ENCODE data around the gene PCDHA1.
"Not testable (repeated sequence)": the region's sequence is repeated elsewhere in the genome, so short reads cannot be mapped to it uniquely, and the experiment has no call there.

PCDHA1 gene

DNA sequence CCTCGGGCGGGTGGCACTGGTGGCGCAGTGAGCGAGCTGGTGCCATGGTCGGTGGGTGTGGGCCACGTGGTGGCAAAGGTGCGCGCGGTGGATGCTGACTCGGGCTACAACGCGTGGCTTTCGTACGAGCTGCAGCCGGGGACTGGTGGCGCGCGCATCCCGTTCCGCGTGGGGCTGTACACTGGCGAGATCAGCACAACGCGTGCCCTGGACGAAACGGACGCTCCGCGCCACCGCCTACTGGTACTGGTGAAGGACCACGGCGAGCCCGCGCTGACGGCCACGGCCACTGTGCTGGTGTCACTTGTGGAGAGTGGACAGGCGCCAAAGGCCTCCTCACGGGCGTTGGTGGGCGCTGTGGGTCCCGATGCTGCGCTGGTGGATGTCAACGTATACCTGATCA is 22.9 kb downstream of the PCDHA1 start:
- no peak for DNase-seq

- DNase-seq: no peak
Measured at GRCh38 chr5:140821375-140822280, 35.7 kb downstream of the PCDHA1 start, which contains the start of gene PCDHA5. TSS of gene PCDHA5 (plus strand) at chr5:140821613.

DNA sequence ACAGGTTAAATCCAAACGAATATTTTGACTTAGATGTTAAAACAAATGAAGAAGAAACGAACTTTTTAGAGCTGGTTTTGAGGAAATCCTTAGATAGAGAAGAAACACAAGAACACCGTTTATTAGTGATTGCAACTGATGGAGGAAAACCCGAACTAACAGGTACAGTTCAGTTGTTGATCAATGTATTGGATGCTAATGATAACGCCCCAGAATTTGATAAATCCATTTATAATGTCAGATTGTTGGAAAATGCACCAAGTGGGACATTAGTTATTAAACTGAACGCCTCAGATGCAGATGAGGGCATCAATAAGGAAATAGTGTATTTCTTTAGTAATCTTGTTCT is 36.3 kb downstream of the PCDHA1 start:
- DNase-seq: no peak

DNA sequence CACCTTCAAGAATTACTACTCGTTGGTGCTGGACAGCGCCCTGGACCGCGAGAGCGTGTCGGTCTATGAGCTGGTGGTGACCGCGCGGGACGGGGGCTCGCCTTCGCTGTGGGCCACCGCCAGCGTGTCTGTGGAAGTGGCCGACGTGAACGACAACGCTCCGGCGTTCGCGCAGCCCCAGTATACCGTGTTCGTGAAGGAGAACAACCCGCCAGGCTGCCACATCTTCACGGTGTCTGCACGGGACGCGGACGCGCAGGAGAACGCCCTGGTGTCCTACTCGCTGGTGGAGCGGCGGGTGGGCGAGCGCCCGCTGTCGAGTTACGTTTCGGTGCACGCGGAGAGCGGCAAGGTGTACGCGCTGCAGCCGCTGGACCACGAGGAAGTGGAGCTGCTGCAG is 37.0 kb downstream of the PCDHA1 start:
- not testable (repeated sequence) for DNase-seq

- DNase-seq: no peak
Measured at GRCh38 chr5:140823475-140823874, 37.5 kb downstream of the PCDHA1 start.

DNA sequence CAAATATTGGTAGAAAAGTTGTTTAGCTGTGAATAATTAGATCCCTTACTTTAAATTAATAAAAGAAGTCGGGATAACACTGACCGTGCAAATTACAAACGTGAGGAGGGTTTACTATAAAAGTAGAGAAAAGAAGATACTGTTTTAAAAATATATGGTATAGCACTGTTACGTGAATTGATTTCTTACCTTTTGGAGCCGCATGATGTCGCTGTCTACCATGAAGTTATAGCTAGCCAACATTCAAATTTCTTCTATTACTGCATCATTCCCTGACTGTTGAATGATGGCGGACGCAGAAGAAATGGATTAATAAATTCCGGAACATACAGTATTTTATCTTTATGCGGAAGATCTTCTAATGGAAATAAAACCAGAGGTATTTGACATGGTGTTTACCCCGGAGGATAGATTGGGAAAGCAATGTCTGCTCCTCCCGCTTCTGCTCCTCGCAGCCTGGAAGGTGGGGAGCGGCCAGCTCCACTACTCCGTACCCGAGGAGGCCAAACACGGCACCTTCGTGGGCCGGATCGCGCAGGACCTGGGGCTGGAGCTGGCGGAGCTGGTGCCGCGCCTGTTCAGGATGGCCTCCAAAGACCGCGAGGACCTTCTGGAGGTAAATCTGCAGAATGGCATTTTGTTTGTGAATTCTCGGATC is 41.9 kb downstream of the PCDHA1 start, which contains the start of gene PCDHA6:
Gene PCDHA6, plus strand, starts transcription at position 257 of the 658 bp plus-strand sequence. Its CDS starts 132 bp downstream, at position 389.
- DNase-seq: no peak

- DNase-seq: no peak
Measured at GRCh38 chr5:140828362-140828737, 42.4 kb downstream of the PCDHA1 start.

DNA sequence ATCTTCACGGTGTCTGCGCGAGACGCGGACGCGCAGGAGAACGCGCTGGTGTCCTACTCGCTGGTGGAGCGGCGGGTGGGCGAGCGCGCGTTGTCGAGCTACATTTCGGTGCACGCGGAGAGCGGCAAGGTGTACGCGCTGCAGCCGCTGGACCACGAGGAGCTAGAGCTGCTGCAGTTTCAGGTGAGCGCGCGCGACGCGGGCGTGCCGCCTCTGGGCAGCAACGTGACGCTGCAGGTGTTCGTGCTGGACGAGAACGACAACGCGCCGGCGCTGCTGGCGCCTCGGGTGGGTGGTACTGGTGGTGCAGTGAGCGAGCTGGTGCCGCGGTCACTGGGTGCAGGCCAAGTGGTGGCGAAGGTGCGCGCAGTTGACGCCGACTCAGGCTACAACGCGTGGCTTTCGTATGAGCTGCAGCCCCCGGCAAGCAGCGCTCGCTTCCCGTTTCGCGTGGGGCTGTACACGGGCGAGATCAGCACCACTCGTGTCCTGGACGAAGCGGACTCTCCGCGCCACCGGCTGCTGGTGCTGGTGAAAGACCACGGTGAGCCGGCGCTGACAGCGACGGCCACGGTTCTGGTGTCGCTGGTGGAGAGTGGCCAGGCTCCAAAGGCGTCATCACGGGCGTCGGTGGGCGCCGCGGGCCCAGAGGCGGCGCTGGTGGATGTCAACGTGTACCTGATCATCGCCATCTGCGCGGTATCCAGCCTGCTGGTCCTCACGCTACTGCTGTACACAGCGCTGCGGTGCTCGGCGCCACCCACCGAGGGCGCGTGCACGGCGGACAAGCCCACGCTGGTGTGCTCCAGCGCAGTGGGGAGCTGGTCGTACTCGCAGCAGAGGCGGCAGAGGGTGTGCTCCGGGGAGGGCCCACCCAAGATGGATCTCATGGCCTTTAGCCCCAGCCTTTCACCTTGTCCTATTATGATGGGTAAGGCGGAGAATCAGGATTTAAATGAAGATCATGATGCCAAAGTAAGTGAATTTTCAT is 43.9 kb downstream of the PCDHA1 start:
- DNase-seq: not testable (repeated sequence)

- DNase-seq: no peak
Measured at GRCh38 chr5:140833993-140834392, 48.1 kb downstream of the PCDHA1 start, which contains the start of gene PCDHA7. TSS of gene PCDHA7 (plus strand) at chr5:140834269. CDS start at chr5:140834384, 115 bp downstream.

DNA sequence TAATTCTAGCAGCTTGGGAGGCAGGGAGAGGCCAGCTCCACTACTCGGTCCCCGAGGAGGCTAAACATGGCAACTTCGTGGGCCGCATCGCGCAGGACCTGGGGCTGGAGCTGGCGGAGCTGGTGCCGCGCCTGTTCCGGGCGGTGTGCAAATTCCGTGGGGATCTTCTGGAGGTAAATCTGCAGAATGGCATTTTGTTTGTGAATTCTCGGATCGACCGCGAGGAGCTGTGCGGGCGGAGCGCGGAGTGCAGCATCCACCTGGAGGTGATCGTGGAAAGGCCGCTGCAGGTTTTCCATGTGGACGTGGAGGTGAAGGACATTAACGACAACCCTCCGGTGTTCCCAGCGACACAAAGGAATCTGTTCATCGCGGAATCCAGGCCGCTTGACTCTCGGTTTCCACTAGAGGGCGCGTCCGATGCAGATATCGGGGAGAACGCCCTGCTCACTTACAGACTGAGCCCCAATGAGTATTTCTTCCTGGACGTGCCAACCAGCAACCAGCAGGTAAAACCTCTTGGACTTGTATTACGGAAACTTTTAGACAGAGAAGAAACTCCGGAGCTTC is 48.6 kb downstream of the PCDHA1 start:
- peak; percentile 20 for DNase-seq

- no peak for DNase-seq
Measured at GRCh38 chr5:140835622-140836510, 49.9 kb downstream of the PCDHA1 start.

DNA sequence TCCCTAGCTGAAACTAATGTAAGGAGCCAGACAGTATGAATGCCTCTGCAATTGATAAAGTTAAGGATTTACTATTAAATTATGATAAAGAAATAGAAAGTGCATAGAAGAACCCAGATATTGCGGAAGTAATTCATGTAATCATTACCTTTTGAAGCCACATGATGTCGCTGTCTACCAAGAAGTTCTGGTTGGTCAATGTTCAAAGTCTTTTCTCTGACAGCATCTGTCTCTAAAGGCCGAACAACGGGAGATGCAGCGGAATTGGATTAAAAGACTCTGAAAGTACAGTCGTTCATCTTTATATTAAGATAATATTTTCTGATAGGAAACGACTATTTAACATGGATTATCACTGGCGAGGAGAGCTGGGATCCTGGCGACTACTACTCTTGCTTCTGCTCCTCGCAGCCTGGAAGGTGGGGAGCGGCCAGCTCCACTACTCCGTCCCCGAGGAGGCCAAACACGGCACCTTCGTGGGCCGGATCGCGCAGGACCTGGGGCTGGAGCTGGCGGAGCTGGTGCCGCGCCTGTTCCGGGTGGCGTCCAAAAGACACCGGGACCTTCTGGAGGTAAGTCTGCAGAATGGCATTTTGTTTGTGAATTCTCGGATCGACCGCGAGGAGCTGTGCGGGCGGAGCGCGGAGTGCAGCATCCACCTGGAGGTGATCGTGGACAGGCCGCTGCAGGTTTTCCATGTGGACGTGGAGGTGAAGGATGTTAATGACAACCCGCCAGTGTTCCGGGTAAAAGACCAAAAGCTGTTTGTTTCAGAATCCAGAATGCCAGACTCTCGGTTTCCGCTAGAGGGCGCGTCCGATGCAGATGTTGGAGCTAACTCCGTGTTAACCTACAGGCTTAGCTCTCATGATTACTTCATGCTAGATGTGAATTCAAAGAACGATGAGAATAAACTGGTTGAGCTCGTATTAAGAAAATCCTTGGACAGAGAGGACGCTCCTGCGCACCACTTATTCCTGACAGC is 55.3 kb downstream of the PCDHA1 start, which contains the start of gene PCDHA8:
Gene PCDHA8, plus strand, starts transcription at position 210 of the 985 bp plus-strand sequence. Its CDS starts 135 bp downstream, at position 345.
- no peak for DNase-seq

GRCh38 chr5:140842798-140843733 is 57.1 kb downstream of the PCDHA1 start:
- DNase-seq: no peak

DNA sequence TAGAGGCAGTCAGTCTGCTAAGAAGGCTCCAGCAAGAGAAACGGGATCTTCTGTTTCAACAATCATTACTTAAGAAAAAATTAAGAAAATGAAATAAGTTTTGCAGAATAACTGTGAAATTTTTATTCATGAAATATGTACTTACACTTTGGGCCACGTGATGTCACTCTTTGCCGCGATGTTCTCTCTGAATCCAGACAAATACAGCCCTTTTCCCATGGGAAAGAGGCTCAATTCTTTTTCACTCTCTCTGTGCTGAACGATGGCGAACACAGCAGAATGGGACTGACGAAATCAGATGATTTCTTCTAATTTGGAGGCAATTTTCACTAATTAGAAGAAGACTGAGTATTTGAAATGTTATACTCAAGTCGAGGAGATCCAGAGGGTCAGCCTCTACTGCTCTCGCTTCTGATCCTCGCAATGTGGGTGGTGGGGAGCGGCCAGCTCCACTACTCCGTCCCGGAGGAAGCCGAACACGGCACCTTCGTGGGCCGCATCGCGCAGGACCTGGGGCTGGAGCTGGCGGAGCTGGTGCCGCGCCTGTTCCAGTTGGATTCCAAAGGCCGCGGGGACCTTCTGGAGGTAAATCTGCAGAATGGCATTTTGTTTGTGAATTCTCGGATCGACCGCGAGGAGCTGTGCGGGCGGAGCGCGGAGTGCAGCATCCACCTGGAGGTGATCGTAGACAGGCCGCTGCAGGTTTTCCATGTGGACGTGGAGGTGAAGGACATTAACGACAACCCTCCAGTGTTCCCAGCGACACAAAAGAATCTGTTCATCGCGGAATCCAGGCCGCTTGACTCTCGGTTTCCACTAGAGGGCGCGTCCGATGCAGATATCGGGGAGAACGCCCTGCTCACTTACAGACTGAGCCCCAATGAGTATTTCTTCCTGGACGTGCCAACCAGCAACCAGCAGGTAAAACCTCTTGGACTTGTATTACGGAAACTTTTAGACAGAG is 62.5 kb downstream of the PCDHA1 start, which contains the start of gene PCDHA9:
Gene PCDHA9, plus strand, starts transcription at position 244 of the 964 bp plus-strand sequence. Its CDS starts 114 bp downstream, at position 358.
- DNase-seq: not testable (repeated sequence)

DNA sequence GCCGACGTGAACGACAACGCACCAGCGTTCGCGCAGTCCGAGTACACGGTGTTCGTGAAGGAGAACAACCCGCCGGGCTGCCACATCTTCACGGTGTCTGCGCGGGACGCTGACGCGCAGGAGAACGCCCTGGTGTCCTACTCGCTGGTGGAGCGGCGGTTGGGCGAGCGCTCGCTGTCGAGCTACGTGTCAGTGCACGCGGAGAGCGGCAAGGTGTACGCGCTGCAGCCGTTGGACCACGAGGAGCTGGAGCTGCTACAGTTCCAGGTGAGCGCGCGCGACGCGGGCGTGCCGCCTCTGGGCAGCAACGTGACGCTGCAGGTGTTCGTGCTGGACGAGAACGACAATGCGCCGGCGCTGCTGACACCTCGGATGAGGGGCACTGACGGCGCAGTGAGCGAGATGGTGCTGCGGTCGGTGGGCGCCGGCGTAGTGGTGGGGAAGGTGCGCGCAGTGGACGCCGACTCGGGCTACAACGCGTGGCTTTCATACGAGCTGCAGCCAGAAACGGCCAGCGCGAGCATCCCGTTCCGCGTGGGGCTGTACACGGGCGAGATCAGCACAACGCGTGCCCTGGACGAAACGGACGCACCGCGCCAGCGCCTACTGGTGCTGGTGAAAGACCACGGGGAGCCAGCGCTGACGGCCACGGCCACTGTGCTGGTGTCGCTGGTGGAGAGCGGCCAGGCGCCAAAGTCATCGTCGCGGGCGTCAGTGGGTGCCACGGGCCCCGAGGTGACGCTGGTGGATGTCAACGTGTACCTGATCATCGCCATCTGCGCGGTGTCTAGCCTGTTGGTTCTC is 64.1 kb downstream of the PCDHA1 start:
- DNase-seq: not testable (repeated sequence)
